ENCODE data around the gene PHAX. TPM values are rescaled to one million over a fixed set of nuclear protein-coding genes. Genes with fewer than 3 reads are reported as not detected.
"Not testable (repeated sequence)": the region's sequence is repeated elsewhere in the genome, so short reads cannot be mapped to it uniquely, and the experiment has no call there.

PHAX gene
- polyA plus RNA-seq, 3 donors: 60.6 to 80.2 (median 68.9) TPM

DNA sequence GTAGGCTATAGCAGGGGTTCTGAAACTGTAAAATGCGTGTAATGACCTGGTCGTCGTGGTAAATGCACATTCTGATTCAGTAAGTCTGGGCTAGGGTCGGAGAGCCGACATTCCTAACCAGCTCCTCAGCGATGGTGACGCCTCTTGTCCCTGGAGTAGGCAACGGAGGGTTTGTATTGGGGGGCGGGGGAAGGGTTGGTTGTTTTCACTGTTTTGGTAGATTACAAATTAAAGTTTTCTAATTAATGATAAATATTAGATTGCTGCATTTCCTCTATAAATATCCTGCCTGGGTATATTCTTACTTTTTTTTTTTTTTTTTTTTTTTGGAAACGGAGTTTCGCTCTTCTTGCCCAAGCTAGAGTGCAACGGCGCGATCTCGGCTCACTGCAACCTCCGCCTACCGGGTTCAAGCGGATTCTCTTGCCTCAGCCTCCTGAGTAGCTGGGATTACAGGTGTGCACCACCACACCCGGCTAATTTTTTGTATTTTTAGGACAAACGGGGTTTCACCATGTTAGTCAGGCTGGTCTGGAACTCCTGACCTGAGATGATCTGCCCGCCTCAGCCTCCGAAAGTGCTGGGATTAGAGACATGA, 5.2 kb upstream of the PHAX start:
- DNase-seq: no peak

DNA sequence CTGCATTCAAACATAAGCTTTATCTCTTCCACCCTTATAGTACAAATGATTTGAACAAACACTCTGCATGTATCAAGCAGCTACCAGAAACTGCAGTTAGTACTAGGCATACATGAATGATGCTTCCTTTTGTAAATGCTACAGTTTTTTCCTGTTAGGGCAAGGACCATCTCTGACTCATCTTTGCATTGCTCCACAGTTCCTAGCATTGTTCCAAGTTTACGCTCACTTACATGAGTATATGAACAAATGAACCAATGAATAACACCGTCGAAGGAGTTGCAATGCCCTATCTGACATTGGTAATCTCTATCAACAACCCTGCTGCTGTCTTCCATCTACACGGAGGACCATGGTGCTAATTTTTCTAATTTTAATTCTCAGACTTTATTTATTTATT, 3.6 kb upstream of the PHAX start:
- DNase-seq: no peak

- no peak for DNase-seq
Measured at GRCh38 chr5:126599499-126599898, 1.2 kb upstream of the PHAX start.

- not testable (repeated sequence) for DNase-seq
Measured at GRCh38 chr5:126599971-126600630, 646 bp upstream of the PHAX start.

DNA sequence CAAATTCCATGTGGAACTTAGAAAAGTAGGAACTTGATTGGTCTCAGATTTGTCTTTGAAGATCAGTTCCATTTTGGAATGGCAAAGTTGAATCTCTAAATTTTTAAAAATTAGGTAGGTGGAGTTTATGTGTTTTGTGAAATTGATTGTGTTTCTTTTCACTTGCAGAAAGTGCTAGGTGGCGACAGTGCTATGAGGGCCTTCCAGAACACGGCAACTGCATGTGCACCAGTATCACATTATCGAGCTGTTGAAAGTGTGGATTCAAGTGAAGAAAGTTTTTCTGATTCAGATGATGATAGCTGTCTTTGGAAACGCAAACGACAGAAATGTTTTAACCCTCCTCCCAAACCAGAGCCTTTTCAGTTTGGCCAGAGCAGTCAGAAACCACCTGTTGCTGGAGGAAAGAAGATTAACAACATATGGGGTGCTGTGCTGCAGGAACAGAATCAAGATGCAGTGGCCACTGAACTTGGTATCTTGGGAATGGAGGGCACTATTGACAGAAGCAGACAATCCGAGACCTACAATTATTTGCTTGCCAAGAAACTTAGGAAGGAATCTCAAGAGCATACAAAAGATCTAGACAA, 2.8 kb downstream of the PHAX start:
- DNase-seq: no peak

- no peak for DNase-seq
Measured at GRCh38 chr5:126605525-126605924, 4.8 kb downstream of the PHAX start.

DNA sequence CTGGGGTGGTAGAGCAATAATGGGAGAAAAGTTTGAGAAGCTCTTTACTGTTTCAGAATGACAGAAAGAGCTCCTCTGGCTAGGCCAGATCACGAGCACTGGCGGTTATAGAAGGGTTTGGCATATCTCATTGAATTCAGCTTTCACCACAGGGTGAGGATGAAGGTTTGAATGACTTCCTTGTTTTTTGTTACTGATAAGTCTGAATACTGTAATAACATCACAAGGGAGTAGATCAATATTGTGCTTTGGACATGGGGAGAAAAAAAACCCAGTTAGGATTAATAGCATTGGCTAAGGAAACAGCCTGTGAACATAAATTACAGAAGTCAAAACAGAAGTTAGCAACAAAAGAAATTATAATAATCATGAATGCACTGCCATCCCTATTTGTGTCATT, 9.4 kb downstream of the PHAX start:
- no peak for DNase-seq

- DNase-seq: no peak
Measured at GRCh38 chr5:126610616-126611015, 9.9 kb downstream of the PHAX start.

DNA sequence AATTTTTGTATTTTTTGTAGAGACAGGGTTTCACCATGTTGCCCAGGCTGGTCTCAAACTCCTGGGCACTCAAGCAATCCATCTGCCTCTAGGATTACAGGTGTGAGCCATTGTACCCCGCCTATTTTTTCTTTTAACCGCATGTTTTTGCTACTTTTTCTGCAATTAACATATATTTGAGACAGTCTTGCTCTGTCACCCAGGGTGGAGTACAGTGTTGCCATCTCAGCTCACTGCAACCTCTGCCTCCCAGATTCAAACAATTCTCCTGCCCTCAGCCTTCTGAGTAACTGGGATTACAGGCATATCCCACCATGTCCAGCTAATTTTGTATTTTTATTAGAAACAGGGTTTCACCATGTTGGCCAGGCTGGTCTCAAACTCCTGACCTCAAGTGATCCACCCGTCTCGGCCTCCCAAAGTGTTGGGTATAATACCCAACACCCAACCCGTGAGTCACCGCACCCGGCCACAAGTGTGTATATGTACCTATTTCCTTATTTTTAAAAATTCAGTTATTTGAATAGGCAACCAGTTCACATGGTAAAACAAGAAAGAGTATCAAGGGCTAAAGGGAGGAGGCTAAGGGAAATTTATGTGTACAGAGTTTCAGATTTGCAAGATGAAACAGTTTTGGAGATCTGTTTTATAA, 13.3 kb downstream of the PHAX start:
- no peak for DNase-seq

- no peak for DNase-seq
Measured at GRCh38 chr5:126615286-126615685, 14.5 kb downstream of the PHAX start.

- not testable (repeated sequence) for DNase-seq
Measured at GRCh38 chr5:126617603-126618002, 16.9 kb downstream of the PHAX start.

DNA sequence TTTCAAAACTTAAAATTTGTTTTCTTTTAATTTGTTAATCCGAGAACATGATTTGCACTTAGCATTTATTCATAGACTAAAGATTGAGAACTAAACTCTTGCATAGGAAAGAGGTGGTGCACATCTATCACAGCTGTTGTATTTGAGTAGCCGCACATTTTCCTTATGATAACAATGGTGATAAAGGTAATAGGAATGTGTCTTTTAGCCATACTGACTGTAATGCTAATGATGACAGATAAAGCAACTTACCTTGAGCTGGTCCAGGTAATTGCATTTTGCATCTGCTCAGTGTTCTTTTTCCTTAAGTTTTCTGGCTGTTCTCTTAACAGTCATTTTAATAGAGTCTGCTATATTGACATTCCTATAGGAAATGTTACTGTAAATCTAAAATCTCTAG, 19.0 kb downstream of the PHAX start:
- DNase-seq: no peak

- DNase-seq: no peak
Measured at GRCh38 chr5:126624534-126624933, 23.8 kb downstream of the PHAX start.

DNA sequence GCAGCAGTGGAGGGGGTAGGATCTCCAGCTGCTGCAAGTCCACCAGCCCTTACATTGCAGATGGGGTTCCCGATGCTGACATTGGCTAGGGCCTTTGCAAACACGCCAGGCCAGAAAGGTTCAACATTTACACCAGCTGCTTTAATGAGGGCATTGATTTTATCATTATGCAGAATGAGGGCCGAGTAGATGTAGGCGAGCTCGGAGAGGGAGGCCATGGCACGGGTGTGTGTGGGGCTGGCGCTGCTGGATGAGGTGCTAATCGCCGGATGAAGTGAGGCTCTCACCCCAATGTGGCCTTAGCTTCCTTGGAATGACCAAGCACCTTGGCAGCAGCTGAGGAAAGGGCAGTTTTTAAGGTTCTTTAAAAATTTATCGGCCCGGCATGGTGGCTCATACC, 27.4 kb downstream of the PHAX start:
- DNase-seq: no peak

DNA sequence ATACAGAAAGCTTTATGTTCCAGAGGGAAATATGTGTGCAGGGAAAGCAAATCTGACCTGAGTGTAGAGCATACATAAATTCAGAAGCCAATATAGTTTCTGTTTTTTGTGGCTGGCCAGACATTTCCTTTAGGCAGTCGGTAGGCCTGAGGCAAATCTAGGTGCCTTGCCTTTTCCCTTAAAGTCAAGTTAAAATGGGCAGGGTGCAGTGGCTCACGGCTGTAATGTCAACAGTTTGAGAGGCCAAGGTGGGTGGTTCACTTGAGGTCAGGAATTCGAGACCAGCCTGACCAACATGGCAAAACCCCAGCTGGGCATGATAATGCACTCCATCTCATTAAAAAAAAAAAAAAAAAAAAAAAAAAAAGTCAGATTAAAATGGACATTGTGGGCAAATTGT, 31.2 kb downstream of the PHAX start:
- DNase-seq: no peak

DNA sequence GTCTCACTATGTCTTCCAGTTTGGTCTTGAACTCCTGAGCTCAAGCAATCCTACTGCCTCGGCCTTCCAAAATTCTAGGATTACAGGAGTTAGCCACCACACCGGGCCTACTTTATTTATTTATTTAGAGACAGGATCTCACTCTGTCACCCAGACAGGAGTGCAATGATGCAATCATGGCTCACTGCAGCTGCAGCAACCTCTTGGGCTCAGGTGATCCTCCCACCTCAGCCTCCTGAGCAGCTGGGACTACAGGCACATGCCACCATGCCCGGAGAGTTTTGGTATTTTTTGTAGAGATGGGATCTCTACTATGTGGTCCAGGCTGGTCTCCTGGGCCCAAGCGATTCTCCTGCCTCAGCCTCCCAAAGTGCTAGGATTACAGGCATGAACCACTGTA, 32.8 kb downstream of the PHAX start:
- no peak for DNase-seq

- no peak for DNase-seq
Measured at GRCh38 chr5:126635585-126635984, 34.8 kb downstream of the PHAX start.

GRCh38 chr5:126636956-126637355, 36.2 kb downstream of the PHAX start:
- DNase-seq: no peak

GRCh38 chr5:126640866-126641265, 40.1 kb downstream of the PHAX start:
- no peak for DNase-seq

DNA sequence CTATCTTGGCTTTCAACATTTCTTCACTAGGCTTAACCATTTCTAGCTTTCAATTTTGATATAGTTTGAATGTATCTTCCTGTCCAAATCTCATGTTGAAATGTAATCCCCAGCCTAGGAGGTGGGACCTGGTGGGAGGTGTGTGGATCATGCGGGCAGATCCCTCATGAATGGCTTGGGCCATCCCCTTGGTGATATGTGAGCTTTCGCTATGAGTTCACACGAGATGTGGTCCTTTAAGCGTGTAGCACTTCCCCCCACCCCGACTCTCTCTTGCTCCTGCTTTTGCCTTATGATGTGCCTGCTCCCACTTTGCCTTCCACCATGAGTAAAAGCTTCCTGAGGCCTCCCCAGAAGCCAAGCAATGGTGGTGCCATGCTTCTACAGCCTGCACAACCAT, 40.6 kb downstream of the PHAX start:
- DNase-seq: no peak

DNA sequence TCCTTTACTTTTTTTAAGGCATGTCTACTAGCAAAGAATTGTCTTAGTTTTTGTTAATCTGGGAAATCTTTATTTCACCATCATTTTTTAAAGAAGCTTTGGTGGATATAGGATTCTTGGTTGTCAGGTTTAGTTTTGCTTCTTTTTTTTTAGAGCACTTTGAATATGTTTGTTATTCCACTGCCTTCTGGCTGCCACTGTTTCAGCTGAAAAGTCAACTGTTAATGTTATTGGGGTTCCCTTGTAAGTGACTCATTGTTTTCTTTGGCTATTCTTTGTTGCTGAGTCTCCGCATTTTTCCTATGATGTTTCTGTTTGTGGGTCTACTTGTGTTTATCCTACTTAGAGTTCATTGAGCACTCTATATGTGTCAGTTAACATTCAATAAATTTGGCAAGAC, 44.4 kb downstream of the PHAX start:
- DNase-seq: no peak

GRCh38 chr5:126647071-126647470, 46.3 kb downstream of the PHAX start:
- no peak for DNase-seq

DNA sequence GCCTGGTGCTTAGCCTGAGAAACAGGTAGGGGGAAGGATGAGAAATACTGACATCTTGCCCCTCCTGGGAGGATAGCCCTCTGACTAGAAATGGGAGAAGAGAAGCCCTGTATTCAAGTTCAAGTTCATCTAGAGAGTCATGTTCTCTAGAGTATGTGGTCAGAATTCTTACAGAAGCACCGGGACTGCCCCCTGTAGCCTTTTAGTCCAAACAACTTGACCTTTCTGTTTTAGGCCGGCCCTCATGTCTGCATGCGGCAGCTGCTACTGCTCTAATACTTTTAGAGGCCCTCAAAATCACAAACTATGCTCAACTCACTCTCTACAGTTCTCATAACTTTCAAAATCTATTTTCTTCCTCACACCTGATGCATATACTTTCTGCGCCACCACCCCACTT, 47.7 kb downstream of the PHAX start:
- no peak for DNase-seq
